Prostate gland (tissue), 2 donors: ENCODE data around the gene TSC22D2. TPM values are rescaled to one million over a fixed set of nuclear protein-coding genes. Genes with fewer than 3 reads are reported as not detected.

Experiments
- total RNA-seq, 2 donors: library from RNA; depleted of rRNA; stranded (reverse); fragments of >200 nt; gene quantifications; one replicate each; pipeline ENCODE4 v1.1.0, GENCODE V29; 2016

The TSC22D2 gene
- total RNA-seq, 2 donors from 2014 or later, result 9.6 to 29.2 TPM

Other genes starting within 250 kb of the TSC22D2 start
- gene SERP1, start 138.2 kb downstream of the TSC22D2 start, total RNA-seq, result 100 to 1,000 TPM; 304 to 473 TPM
- gene EIF2A, start 138.5 kb downstream of the TSC22D2 start, total RNA-seq, result 100 to 1,000 TPM in 1 of 2 donors, 10 to 100 TPM in 1; 71.9 to 141 TPM
- 100 to 1,000 TPM; 123 to 126 TPM for gene SELENOT, start 195.0 kb downstream of the TSC22D2 start, total RNA-seq